ENCODE data around the gene CCDC187. TPM values are rescaled to one million over a fixed set of nuclear protein-coding genes. Genes with fewer than 3 reads are reported as not detected.

Gene CCDC187
- total RNA-seq, 1 experiment from 2014 or later = 0.11 TPM

DNA sequence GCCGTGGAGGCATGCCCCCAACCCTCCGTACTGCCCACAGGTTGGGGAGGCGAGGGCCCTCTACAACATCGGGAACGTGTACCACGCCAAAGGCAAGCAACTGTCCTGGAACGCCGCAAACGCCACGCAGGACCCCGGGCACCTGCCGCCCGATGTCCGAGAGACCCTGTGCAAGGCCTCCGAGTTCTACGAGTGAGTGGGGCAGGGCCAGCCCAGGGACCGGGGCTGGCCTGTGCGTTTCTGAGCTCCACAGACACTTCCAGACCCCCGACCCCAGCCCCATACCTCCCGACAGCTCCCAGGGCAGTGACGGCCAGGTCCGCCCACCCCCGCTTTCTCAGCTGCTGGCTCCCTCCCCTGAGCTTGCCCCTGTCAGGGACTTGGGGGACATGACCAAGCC lies 33.0 kb upstream of the CCDC187 start:
- Histone ChIP-seq H3K9me3 (no peaks in the 10 kb centered on the region), H3K4me1 (no peaks in the 10 kb centered on the region), H3K4me3 (ENCODE audit: low read depth, low read length) (no peak overlapping the region), H3K36me3 (ENCODE audit: control insufficient read depth, insufficient read depth, low read length) (no peaks in the 10 kb centered on the region; the same call in 1 of the 2 replicates), H3K27me3 (replicated peaks; ENCODE audit: control insufficient read depth, insufficient read depth, low read length) (no peaks in the 10 kb centered on the region)
- Mint-ChIP-seq H3K9me3 (ENCODE audit: unreplicated experiment) (no peaks in the 10 kb centered on the region), H3K4me3 (ENCODE audit: unreplicated experiment) (no peak overlapping the region), H3K27ac (ENCODE audit: unreplicated experiment) (no peak overlapping the region), H3K36me3 (ENCODE audit: insufficient read depth, unreplicated experiment) (peaks cover 15% of the 10 kb centered on the region), H3K27me3 (ENCODE audit: insufficient read depth, unreplicated experiment) (no peaks in the 10 kb centered on the region), H3K4me1 (ENCODE audit: low read depth, unreplicated experiment) (no peaks in the 10 kb centered on the region)
- BruUV-seq (replicated peaks) = no TSS peak
- ChIA-PET POLR2A (no interaction called here), CTCF (no interaction called here)
- TF ChIP-seq, protein P1, sequence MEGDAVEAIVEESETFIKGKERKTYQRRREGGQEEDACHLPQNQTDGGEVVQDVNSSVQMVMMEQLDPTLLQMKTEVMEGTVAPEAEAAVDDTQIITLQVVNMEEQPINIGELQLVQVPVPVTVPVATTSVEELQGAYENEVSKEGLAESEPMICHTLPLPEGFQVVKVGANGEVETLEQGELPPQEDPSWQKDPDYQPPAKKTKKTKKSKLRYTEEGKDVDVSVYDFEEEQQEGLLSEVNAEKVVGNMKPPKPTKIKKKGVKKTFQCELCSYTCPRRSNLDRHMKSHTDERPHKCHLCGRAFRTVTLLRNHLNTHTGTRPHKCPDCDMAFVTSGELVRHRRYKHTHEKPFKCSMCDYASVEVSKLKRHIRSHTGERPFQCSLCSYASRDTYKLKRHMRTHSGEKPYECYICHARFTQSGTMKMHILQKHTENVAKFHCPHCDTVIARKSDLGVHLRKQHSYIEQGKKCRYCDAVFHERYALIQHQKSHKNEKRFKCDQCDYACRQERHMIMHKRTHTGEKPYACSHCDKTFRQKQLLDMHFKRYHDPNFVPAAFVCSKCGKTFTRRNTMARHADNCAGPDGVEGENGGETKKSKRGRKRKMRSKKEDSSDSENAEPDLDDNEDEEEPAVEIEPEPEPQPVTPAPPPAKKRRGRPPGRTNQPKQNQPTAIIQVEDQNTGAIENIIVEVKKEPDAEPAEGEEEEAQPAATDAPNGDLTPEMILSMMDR (IDR thresholded peaks at IDR 0.05; ENCODE audit: insufficient read depth in 1 of 2, low read depth in 1 of 2, low read length in 1 of 2, severe bottlenecking in 1 of 2, unreplicated experiment in 1 of 2) = no peak
- no peak for DNase-seq
- intact Hi-C loops (cut with micrococcal nuclease; ENCODE audit: unreplicated experiment) = no loop called here

DNA sequence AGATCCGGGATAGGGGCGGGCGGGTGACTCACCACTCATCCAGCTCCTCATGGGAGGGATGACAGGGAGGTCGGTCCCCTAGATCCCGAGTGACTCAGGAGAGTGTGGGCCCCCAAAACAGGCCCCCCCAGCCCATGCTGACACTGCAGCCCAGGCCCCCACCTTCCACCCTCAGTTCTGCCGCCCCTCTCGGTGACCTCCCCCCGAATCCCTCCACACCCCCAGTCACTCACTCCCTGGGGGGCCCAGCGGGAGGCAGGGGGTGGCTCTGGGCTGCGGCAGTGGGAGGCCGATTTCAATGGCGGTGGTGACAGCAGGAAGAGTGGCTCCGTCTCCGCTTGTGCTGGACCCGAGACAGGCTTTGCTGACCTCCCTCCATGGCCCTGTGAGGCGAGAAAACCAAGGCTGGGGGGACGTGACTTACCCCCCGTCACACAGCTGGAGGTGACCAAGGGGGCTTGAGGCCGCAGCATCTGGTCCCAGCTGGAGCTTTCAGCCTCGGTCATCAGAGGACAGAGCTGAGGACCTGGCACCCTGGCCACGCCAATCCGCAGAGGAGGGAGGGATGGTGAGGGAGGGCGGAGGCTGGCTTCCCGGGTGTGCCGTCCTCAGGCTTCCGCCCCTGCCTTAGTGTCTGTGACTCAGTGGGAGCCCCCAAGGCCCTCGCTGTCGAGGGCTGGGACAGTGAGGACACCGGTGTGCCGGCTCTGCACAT lies 32.4 kb upstream of the CCDC187 start:
- CTCF ChIA-PET = no interaction called here
- Histone ChIP-seq H3K9me3 (no peaks in the 10 kb centered on the region), H3K27me3 (replicated peaks; ENCODE audit: control insufficient read depth, insufficient read depth, low read length) (no peaks in the 10 kb centered on the region), H3K4me1 (no peaks in the 10 kb centered on the region), H3K4me3 (ENCODE audit: low read depth, low read length) (no peak overlapping the region), H3K36me3 (ENCODE audit: control insufficient read depth, insufficient read depth, low read length) (no peaks in the 10 kb centered on the region; the same call in 1 of the 2 replicates)
- no TSS peak for BruUV-seq (replicated peaks)
- Mint-ChIP-seq H3K9me3 (ENCODE audit: unreplicated experiment) (no peaks in the 10 kb centered on the region), H3K4me3 (ENCODE audit: unreplicated experiment) (no peak overlapping the region), H3K27ac (ENCODE audit: unreplicated experiment) (no peak overlapping the region), H3K27me3 (ENCODE audit: insufficient read depth, unreplicated experiment) (no peaks in the 10 kb centered on the region), H3K36me3 (ENCODE audit: insufficient read depth, unreplicated experiment) (peaks cover 15% of the 10 kb centered on the region), H3K4me1 (ENCODE audit: low read depth, unreplicated experiment) (no peaks in the 10 kb centered on the region)
- POLR2A ChIA-PET = no interaction called here
- intact Hi-C loops (cut with micrococcal nuclease; ENCODE audit: unreplicated experiment) = no loop called here
- no peak for DNase-seq
- TF ChIP-seq, protein P1 (IDR thresholded peaks at IDR 0.05; ENCODE audit: insufficient read depth in 1 of 2, low read depth in 1 of 2, low read length in 1 of 2, severe bottlenecking in 1 of 2, unreplicated experiment in 1 of 2) = no peak

DNA sequence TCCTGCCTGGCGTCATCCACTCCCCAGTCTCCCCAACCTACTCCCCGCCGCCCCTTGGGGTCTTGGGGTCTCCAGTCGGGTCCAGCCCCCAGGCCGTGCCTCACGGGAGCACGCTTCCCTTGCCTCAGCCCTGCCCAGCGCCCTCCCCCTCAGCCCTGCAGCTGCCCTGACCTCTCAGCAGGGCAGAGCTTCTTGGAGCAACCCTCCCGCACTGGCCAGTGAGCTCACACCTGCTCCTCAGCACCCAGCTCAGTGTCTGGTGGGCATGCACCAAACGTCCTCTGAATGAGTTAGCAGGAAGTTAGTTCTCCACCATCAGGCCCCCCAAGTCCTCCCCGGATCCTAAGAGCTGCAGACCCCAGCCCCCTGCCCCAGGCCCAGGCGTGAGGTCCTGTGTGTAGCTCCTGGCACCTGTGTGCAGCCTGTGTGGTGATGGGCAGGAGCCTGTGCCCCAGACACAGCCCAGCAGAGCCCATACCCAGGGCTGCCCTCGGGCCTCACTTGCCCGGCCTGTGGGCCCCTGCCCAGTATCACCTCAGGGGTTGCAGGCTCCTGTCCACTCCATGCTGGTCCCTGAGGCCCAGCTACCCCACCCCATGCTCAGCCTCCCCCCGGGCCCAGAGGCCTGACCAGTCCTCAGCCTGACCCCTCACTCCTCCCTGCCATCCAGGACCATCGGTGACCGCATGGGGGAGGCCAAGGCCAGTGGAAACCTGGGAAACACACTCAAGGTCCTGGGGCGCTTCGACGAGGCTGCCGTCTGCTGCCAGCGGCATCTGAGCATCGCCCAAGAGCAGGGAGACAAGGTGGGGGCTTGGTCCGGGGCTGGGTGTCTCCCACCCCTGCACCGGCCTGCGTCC lies 31.6 kb upstream of the CCDC187 start:
- Histone ChIP-seq H3K4me1 (no peaks in the 10 kb centered on the region), H3K27me3 (replicated peaks; ENCODE audit: control insufficient read depth, insufficient read depth, low read length) (no peaks in the 10 kb centered on the region), H3K9me3 (no peaks in the 10 kb centered on the region), H3K36me3 (ENCODE audit: control insufficient read depth, insufficient read depth, low read length) (no peaks in the 10 kb centered on the region; the same call in 1 of the 2 replicates), H3K4me3 (ENCODE audit: low read depth, low read length) (no peak overlapping the region)
- Mint-ChIP-seq H3K4me1 (ENCODE audit: low read depth, unreplicated experiment) (no peaks in the 10 kb centered on the region), H3K9me3 (ENCODE audit: unreplicated experiment) (no peaks in the 10 kb centered on the region), H3K36me3 (ENCODE audit: insufficient read depth, unreplicated experiment) (peaks cover 15% of the 10 kb centered on the region), H3K4me3 (ENCODE audit: unreplicated experiment) (no peak overlapping the region), H3K27ac (ENCODE audit: unreplicated experiment) (no peak overlapping the region), H3K27me3 (ENCODE audit: insufficient read depth, unreplicated experiment) (no peaks in the 10 kb centered on the region)
- TF ChIP-seq, protein P1 (IDR thresholded peaks at IDR 0.05; ENCODE audit: insufficient read depth in 1 of 2, low read depth in 1 of 2, low read length in 1 of 2, severe bottlenecking in 1 of 2, unreplicated experiment in 1 of 2) = no peak
- no peak for DNase-seq
- CTCF ChIA-PET = no interaction called here
- no TSS peak for BruUV-seq (replicated peaks)
- POLR2A ChIA-PET = no interaction called here
- intact Hi-C loops (cut with micrococcal nuclease; ENCODE audit: unreplicated experiment) = no loop called here
